DND-41 (cell line): ENCODE results near the gene CAMKMT.

Experiments used
- ATAC-seq: fragments of 200-7000 bp; cut with Tn5 transposase; 3 replicates; pipeline ENCODE4 v1.9.1; 2021; ENCODE audit warnings: low read depth; ENCODE audit not compliant: insufficient read depth
- DNase-seq: peaks from one replicate; pipeline ENCODE4 v3.0.0-alpha.2; 2020
- H2AFZ ChIP-seq: 2 replicates; pipeline ENCODE4 v1.6.0; 2012; ENCODE audit warnings: low read depth, low read length
- H3K27ac ChIP-seq: 2 replicates; pipeline ENCODE4 v1.5.1; 2012; ENCODE audit warnings: low read length, inconsistent platforms
- H3K27me3 ChIP-seq: fragments of 200-600 bp; sonication (generic); 2 replicates; pipeline ENCODE4 v1.6.0; 2012; ENCODE audit warnings: low read length, mild to moderate bottlenecking, inconsistent platforms; ENCODE audit not compliant: insufficient read depth, poor library complexity
- H3K36me3 ChIP-seq: 2 replicates; pipeline ENCODE4 v1.5.1; 2012; ENCODE audit warnings: low read length, inconsistent platforms; ENCODE audit not compliant: insufficient read depth
- H3K4me1 ChIP-seq: 2 replicates; pipeline ENCODE4 v1.5.1; 2012; ENCODE audit warnings: mild to moderate bottlenecking, low read length; ENCODE audit not compliant: insufficient read depth
- H3K4me2 ChIP-seq: 2 replicates; pipeline ENCODE4 v1.6.0; 2012; ENCODE audit warnings: mild to moderate bottlenecking, moderate library complexity, low read length, inconsistent platforms; ENCODE audit not compliant: insufficient read depth
- H3K4me3 ChIP-seq, 2 experiments: fragments of 200-600 bp in 1 of 2; shearing (Covaris generic) in 1 of 2; 2 replicates each; pipeline ENCODE4 v1.5.1; 2012 to 2016; ENCODE audit warnings: inconsistent platforms in 2 of 2, low read length in 2 of 2, mild to moderate bottlenecking in 2 of 2, low read depth in 1 of 2, moderate library complexity in 1 of 2
- H3K79me2 ChIP-seq: 2 replicates; pipeline ENCODE4 v1.6.0; 2012; ENCODE audit warnings: low read length, inconsistent platforms; ENCODE audit not compliant: insufficient read depth
- H3K9ac ChIP-seq: 2 replicates; pipeline ENCODE4 v1.6.0; 2012; ENCODE audit warnings: low read depth, mild to moderate bottlenecking, inconsistent platforms, low read length, moderate library complexity
- H3K9me3 ChIP-seq: 2 replicates; pipeline ENCODE4 v1.5.1; 2012; ENCODE audit warnings: low read length, moderate library complexity, mild to moderate bottlenecking, inconsistent platforms; ENCODE audit not compliant: insufficient read depth, severe bottlenecking
- H4K20me1 ChIP-seq: 2 replicates; pipeline ENCODE4 v1.6.0; 2012; ENCODE audit warnings: low read length; ENCODE audit not compliant: insufficient read depth
- EZH2 ChIP-seq: IDR thresholded peaks from 3 replicates; pipeline ENCODE4 v1.6.1; 2012; ENCODE audit warnings: borderline replicate concordance, low read depth, mild to moderate bottlenecking, moderate library complexity, low read length, inconsistent platforms; ENCODE audit not compliant: severe bottlenecking
- TF ChIP-seq, protein P1 (sequence below): IDR thresholded peaks from 2 replicates; pipeline ENCODE4 v1.5.1; 2012; ENCODE audit warnings: borderline replicate concordance, low read length, moderate library complexity, mild to moderate bottlenecking; ENCODE audit not compliant: poor library complexity, severe bottlenecking; ENCODE audit errors: extremely low read depth

CAMKMT gene

GRCh38 chr2:44719562-44719961 is 357.8 kb downstream of the CAMKMT start:
- no peak for ATAC-seq
- Histone ChIP-seq H3K4me2 (no peak overlapping the region), H3K27ac (no peak overlapping the region), H3K4me1 (no peaks in the 10 kb centered on the region), H3K9me3 (no peaks in the 10 kb centered on the region), H3K27me3 (no peaks in the 10 kb centered on the region), H3K79me2 (no peaks in the 10 kb centered on the region), H3K4me3 (no peak overlapping the region), H2AFZ (no peak overlapping the region), H3K36me3 (no peaks in the 10 kb centered on the region), H4K20me1 (no peaks in the 10 kb centered on the region), H3K9ac (no peak overlapping the region)
- no peak for DNase-seq
- TF ChIP-seq EZH2: no peak
- TF ChIP-seq, protein P1, sequence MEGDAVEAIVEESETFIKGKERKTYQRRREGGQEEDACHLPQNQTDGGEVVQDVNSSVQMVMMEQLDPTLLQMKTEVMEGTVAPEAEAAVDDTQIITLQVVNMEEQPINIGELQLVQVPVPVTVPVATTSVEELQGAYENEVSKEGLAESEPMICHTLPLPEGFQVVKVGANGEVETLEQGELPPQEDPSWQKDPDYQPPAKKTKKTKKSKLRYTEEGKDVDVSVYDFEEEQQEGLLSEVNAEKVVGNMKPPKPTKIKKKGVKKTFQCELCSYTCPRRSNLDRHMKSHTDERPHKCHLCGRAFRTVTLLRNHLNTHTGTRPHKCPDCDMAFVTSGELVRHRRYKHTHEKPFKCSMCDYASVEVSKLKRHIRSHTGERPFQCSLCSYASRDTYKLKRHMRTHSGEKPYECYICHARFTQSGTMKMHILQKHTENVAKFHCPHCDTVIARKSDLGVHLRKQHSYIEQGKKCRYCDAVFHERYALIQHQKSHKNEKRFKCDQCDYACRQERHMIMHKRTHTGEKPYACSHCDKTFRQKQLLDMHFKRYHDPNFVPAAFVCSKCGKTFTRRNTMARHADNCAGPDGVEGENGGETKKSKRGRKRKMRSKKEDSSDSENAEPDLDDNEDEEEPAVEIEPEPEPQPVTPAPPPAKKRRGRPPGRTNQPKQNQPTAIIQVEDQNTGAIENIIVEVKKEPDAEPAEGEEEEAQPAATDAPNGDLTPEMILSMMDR: no peak

DNA sequence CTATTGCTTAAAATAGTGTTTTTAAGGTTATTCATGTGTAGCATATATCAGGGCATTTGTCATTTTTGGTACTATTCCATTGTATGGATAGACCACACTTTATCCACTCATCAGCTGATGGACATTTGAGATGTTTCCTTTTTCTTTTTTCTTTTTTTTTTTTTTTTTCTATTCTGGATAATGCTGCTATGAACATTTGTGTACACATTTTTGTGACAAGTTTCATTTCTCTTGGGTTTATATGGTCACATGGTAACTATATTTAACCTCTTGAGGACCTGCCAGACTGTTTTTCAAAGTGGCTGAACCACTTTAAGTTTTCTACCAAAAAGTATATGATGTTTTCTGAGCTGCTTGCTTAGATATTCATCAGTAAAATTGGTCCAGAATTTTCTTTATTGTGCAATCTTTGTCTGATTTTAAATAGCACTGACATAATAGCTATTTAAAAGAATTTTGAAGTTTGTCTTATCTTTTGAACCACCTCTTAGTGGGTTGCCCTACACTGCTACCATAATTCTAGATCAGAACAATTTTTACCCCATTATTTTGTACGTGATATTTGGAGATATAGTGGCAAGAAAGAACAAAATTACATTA is 360.4 kb downstream of the CAMKMT start:
- Histone ChIP-seq H3K9ac (no peak overlapping the region), H3K4me3 (no peak overlapping the region), H4K20me1 (no peaks in the 10 kb centered on the region), H3K4me1 (no peaks in the 10 kb centered on the region), H3K36me3 (no peaks in the 10 kb centered on the region), H2AFZ (no peak overlapping the region), H3K79me2 (no peaks in the 10 kb centered on the region), H3K4me2 (no peak overlapping the region), H3K9me3 (no peaks in the 10 kb centered on the region), H3K27ac (no peak overlapping the region), H3K27me3 (no peaks in the 10 kb centered on the region)
- no peak for ATAC-seq
- DNase-seq: no peak
- TF ChIP-seq EZH2: no peak
- TF ChIP-seq, protein P1: no peak

DNA sequence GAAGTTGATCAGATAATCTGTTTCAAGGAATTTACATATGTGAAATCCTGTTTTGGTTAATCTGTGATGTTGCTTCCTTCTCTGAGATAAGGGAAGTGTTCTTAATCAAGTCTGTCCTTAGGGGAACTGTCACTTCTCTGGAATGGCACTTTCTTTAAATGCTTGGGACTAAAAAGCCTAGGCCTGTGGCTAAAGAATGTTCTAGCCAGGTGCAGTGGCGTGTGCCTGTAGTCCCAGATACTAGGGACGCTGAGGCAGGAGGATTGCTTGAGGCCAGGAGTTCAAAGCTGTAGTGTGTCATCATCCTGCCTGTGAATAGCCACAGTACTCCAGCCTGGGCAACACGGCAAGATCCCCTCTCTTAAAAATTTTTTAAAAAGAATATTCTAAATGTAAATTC is 362.2 kb downstream of the CAMKMT start:
- Histone ChIP-seq H3K36me3 (no peaks in the 10 kb centered on the region), H2AFZ (no peak overlapping the region), H3K9ac (no peak overlapping the region), H3K79me2 (no peaks in the 10 kb centered on the region), H3K27me3 (no peaks in the 10 kb centered on the region), H4K20me1 (no peaks in the 10 kb centered on the region), H3K27ac (no peak overlapping the region), H3K9me3 (no peaks in the 10 kb centered on the region), H3K4me2 (no peak overlapping the region), H3K4me1 (no peaks in the 10 kb centered on the region), H3K4me3 (no peak overlapping the region)
- TF ChIP-seq, protein P1: no peak
- TF ChIP-seq EZH2: no peak
- ATAC-seq (no peak), DNase-seq (no peak)
